ENCODE results near the gene PSAP. TPM values are rescaled to one million over a fixed set of nuclear protein-coding genes. Genes with fewer than 3 reads are reported as not detected.

PSAP gene
- total and polyA plus RNA-seq, 9 donors, result 632 to 3,407 (median 1,118) TPM

DNA sequence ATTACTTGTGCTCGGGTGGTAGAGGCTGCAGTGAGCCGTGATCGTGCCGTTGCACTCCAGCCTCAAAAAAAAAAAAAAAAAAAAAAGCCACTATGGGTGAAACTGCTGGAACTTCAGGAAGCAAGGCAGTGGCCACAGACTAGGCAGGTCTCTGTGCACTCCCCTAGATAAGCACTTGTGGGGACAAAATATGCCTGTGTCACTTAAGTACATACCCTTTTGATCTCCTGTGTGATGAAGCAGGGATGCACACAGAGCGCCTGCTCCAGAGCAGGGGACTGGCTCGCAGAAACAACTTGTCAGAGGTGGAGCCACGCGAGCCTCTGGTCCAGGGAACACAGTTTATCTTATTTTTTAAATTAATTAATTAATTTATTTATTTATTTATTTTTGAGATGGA, 42.9 kb upstream of the PSAP start:
- no peaks in the 10 kb centered on the region for H3K9me3 ChIP-seq
- WGBS, 3 donors, result 82 to 92% (median 91%) methylated on average over 8 of the region's 8 CpGs
- no peak overlapping the region for H3K4me3 ChIP-seq
- no peaks in the 10 kb centered on the region for H3K27me3 ChIP-seq
- H3K4me1 ChIP-seq (ENCODE audit: insufficient read depth), result peaks cover 7% of the 10 kb centered on the region
- peak in 1 of 5 donors; percentile 20 for DNase-seq
- TF ChIP-seq POLR2A (IDR thresholded peaks at IDR 0.05) (no peak), EP300 (IDR thresholded peaks at IDR 0.05) (no peak)
- TF ChIP-seq, protein P1, sequence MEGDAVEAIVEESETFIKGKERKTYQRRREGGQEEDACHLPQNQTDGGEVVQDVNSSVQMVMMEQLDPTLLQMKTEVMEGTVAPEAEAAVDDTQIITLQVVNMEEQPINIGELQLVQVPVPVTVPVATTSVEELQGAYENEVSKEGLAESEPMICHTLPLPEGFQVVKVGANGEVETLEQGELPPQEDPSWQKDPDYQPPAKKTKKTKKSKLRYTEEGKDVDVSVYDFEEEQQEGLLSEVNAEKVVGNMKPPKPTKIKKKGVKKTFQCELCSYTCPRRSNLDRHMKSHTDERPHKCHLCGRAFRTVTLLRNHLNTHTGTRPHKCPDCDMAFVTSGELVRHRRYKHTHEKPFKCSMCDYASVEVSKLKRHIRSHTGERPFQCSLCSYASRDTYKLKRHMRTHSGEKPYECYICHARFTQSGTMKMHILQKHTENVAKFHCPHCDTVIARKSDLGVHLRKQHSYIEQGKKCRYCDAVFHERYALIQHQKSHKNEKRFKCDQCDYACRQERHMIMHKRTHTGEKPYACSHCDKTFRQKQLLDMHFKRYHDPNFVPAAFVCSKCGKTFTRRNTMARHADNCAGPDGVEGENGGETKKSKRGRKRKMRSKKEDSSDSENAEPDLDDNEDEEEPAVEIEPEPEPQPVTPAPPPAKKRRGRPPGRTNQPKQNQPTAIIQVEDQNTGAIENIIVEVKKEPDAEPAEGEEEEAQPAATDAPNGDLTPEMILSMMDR (IDR thresholded peaks at IDR 0.05), result no peak
- intact Hi-C loops (cut with DNase I), result loop anchor here (2.0 to 10.0 kb wide), 6 partner anchors 159 to 582 kb away; partner anchors contain the start of gene SLC29A3 (in 1 of the 4)
- no peaks in the 10 kb centered on the region for H3K36me3 ChIP-seq
- H3K27ac ChIP-seq, result no peak overlapping the region

DNA sequence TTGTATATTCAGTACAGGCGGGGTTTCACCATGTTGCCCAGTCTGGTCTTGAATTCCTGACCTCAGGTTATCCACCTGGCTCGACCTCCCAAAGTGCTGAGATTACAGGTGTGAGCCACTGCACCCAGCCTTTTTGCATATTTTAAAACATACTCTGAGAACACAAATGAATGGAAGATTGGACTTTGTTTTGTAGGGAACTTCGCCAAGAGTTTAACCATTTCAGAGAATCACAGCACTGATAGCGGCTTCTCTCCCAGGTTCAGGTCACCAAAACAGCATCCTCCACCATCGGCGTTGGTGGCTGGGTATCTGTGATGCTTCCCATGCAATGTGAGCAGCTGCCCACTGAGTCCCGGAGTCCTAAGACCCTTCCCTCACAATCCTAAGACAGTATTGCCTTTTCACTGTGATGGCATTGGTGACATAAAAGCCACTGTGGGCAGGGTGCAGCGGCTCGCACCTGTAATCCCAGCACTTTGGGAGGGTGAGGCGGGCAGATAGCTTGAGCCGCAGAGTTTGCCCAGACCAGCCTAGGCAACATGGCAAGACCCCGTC, 42.3 kb upstream of the PSAP start:
- Histone ChIP-seq H3K36me3 (no peaks in the 10 kb centered on the region), H3K27ac (no peak overlapping the region), H3K4me3 (no peak overlapping the region), H3K9me3 (no peaks in the 10 kb centered on the region), H3K27me3 (no peaks in the 10 kb centered on the region), H3K4me1 (ENCODE audit: insufficient read depth) (peaks cover 7% of the 10 kb centered on the region)
- 76 to 78% (median 77%) methylated on average over 12 of the region's 12 CpGs for WGBS, 3 donors
- intact Hi-C loops (cut with DNase I), result loop anchor here (2.0 to 10.0 kb wide), 6 partner anchors 159 to 581 kb away; partner anchors contain the start of gene SLC29A3 (in 1 of the 4)
- TF ChIP-seq POLR2A (IDR thresholded peaks at IDR 0.05), result no peak
- TF ChIP-seq EP300 (IDR thresholded peaks at IDR 0.05), result no peak
- TF ChIP-seq, protein P1 (IDR thresholded peaks at IDR 0.05), result no peak
- DNase-seq, result peak in 1 of 5 donors; percentile 16

DNA sequence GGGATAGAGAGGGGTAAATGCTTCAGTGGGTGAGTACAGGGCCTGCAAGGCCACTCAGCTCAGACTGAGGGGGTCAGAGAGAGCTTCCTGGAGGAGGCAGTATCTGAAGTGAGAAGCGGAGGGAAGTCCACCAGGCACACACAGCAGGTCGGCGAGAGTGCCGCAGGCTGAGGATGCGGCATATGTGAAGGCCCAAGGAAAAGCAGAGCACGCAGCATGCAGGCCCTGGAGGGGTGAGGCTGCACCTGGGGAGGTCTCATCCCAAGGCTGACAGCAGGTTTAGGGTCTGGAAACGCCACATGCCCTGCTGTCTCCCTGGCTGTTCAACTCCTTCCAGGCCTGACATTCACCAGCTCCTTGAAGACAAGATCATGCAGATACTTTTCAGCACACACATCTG, 40.4 kb upstream of the PSAP start:
- Histone ChIP-seq H3K27me3 (no peaks in the 10 kb centered on the region), H3K4me3 (no peak overlapping the region), H3K9me3 (no peaks in the 10 kb centered on the region), H3K36me3 (no peaks in the 10 kb centered on the region), H3K27ac (no peak overlapping the region), H3K4me1 (ENCODE audit: insufficient read depth) (peaks cover 11% of the 10 kb centered on the region)
- no peak for DNase-seq
- WGBS, 3 donors, result 90 to 97% (median 91%) methylated on average over 7 of the region's 7 CpGs
- intact Hi-C loops (cut with DNase I), result loop anchor here in 3 of 4 donors (5.0 to 10.0 kb wide), 5 partner anchors 443 to 579 kb away; partner anchors contain the start of gene SLC29A3 (in 1 of the 3)
- TF ChIP-seq, protein P1 (IDR thresholded peaks at IDR 0.05), result no peak
- no peak for TF ChIP-seq POLR2A (IDR thresholded peaks at IDR 0.05)
- TF ChIP-seq EP300 (IDR thresholded peaks at IDR 0.05), result no peak

DNA sequence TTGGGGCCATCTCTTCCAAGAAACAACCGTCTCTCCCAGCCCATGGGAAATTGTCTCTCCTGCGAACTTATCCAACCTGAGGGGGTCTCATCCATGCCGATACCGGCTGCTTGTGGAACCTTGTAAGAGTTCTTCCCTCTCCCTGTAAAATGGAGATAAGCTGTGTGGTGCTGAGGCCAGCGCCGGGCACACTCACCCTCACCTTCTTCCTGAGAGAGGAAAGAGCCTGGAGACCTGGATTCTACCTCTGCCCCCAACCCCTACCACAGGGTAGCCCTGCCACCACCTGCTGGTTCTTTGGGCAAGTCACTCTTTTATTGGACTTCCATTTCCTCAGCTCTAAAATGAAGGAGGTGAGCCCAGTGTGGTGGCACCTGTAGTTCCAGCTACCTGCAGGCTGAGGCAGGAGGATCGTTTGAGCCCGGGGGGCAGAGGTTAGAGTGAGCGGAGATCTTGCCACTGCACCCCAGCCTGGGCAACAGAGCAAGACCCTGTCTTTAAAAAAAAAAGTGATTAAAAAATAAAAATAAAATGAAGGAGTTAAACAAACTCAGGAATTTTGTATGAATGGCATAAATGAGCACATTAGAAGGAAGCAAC, 38.4 kb upstream of the PSAP start:
- 48 to 50% (median 49%) methylated on average over 9 of the region's 9 CpGs for WGBS, 3 donors
- intact Hi-C loops (cut with DNase I), result loop anchor here in 1 of 4 donors (2.0 kb wide), 1 partner anchor 39 kb away; the partner anchor contains the start of gene PSAP

More for the DNA sequence above, 38.4 kb upstream of the PSAP start:
- Histone ChIP-seq H3K27me3 (no peaks in the 10 kb centered on the region), H3K9me3 (no peaks in the 10 kb centered on the region), H3K27ac (peak overlapping the region; percentile 79 to 92), H3K4me3 (peak overlapping the region; percentile 51), H3K36me3 (no peaks in the 10 kb centered on the region), H3K4me1 (ENCODE audit: insufficient read depth) (peaks cover 11% of the 10 kb centered on the region)
- TF ChIP-seq, protein P1 (IDR thresholded peaks at IDR 0.05), result peak in 1 of 3 donors; percentile 14
- TF ChIP-seq EP300 (IDR thresholded peaks at IDR 0.05) (no peak), POLR2A (IDR thresholded peaks at IDR 0.05) (no peak)
- DNase-seq, result no peak
